H9 (cell line): Measurements from ENCODE around the gene ANKRD23. TPM values are rescaled to one million over a fixed set of nuclear protein-coding genes. Genes with fewer than 3 reads are reported as not detected.

Source experiments
- DNase-seq: peaks from one replicate; pipeline ENCODE4 v3.0.0-alpha.2; 2017
- H2AFZ ChIP-seq: one replicate; pipeline ENCODE4 v1.6.1; 2013; ENCODE audit warnings: mild to moderate bottlenecking, low read length, control low read depth, moderate library complexity
- H2AK5ac ChIP-seq: 2 replicates; pipeline ENCODE4 v1.6.1; 2013; ENCODE audit warnings: low read length, control low read depth, mixed read lengths; ENCODE audit not compliant: insufficient read length
- H2BK120ac ChIP-seq: one replicate; pipeline ENCODE4 v1.6.1; 2013; ENCODE audit warnings: low read depth, mild to moderate bottlenecking, low read length, control low read depth, inconsistent platforms; ENCODE audit not compliant: poor library complexity, severe bottlenecking
- H2BK12ac ChIP-seq: 2 replicates; pipeline ENCODE4 v1.6.1; 2013; ENCODE audit warnings: low read length, control low read depth, mixed read lengths, low read depth; ENCODE audit not compliant: insufficient read length
- H2BK15ac ChIP-seq: 2 replicates; pipeline ENCODE4 v1.6.1; 2013; ENCODE audit warnings: low read depth, low read length, control low read depth
- H2BK20ac ChIP-seq: one replicate; pipeline ENCODE4 v1.6.1; 2013; ENCODE audit warnings: low read depth, mild to moderate bottlenecking, low read length, control low read depth, inconsistent platforms; ENCODE audit not compliant: poor library complexity, severe bottlenecking
- H2BK5ac ChIP-seq: 2 replicates; pipeline ENCODE4 v1.6.1; 2013; ENCODE audit warnings: low read length, control low read depth, mixed read lengths; ENCODE audit not compliant: insufficient read length
- H3K14ac ChIP-seq: 2 replicates; pipeline ENCODE4 v1.6.1; 2013; ENCODE audit warnings: low read length, control low read depth; ENCODE audit not compliant: insufficient read depth
- H3K18ac ChIP-seq: 2 replicates; pipeline ENCODE4 v1.6.1; 2013; ENCODE audit warnings: low read depth, mild to moderate bottlenecking, mixed read lengths, low read length, control low read depth; ENCODE audit not compliant: insufficient read length
- H3K23ac ChIP-seq: 2 replicates; pipeline ENCODE4 v1.6.1; 2013; ENCODE audit warnings: low read length, control low read depth, mixed read lengths, low read depth; ENCODE audit not compliant: insufficient read length
- H3K23me2 ChIP-seq: 2 replicates; pipeline ENCODE4 v1.6.1; 2013; ENCODE audit warnings: low read depth, mild to moderate bottlenecking, mixed read lengths, low read length, control low read depth; ENCODE audit not compliant: insufficient read length, poor library complexity, severe bottlenecking
- H3K27ac ChIP-seq: 2 replicates; pipeline ENCODE4 v1.5.1; 2013; ENCODE audit warnings: low read length, control low read depth, mixed read lengths, low read depth; ENCODE audit not compliant: insufficient read length
- H3K27me3 ChIP-seq: 2 replicates; pipeline ENCODE4 v1.6.1; 2013; ENCODE audit warnings: low read length, control low read depth, inconsistent platforms; ENCODE audit not compliant: insufficient read depth
- H3K4ac ChIP-seq: 2 replicates; pipeline ENCODE4 v1.6.1; 2013; ENCODE audit warnings: low read depth, mild to moderate bottlenecking, control low read depth, inconsistent platforms, low read length, moderate library complexity
- H3K4me1 ChIP-seq: 2 replicates; pipeline ENCODE4 v1.6.1; 2013; ENCODE audit warnings: low read length, control low read depth, inconsistent platforms; ENCODE audit not compliant: insufficient read depth
- H3K4me2 ChIP-seq: 2 replicates; pipeline ENCODE4 v1.6.1; 2013; ENCODE audit warnings: low read length, control low read depth, mixed read lengths; ENCODE audit not compliant: insufficient read length, insufficient read depth
- H3K56ac ChIP-seq: 2 replicates; pipeline ENCODE4 v1.6.1; 2013; ENCODE audit warnings: low read depth, mild to moderate bottlenecking, mixed read lengths, low read length, control low read depth; ENCODE audit not compliant: insufficient read length
- H3K79me1 ChIP-seq: 2 replicates; pipeline ENCODE4 v1.6.1; 2013; ENCODE audit warnings: low read depth, mild to moderate bottlenecking, moderate library complexity, low read length, control low read depth, inconsistent platforms; ENCODE audit not compliant: insufficient read depth, poor library complexity, severe bottlenecking
- H3K79me2 ChIP-seq: 2 replicates; pipeline ENCODE4 v1.6.1; 2013; ENCODE audit warnings: low read length, control low read depth, inconsistent platforms; ENCODE audit not compliant: insufficient read depth
- H3K9ac ChIP-seq: 2 replicates; pipeline ENCODE4 v1.6.1; 2013; ENCODE audit warnings: low read length, control low read depth, mixed read lengths; ENCODE audit not compliant: insufficient read length; ENCODE audit errors: extremely low read depth
- H3K9me3 ChIP-seq: one replicate; pipeline ENCODE4 v1.6.1; 2013; ENCODE audit warnings: low read depth, low read length, inconsistent platforms; ENCODE audit not compliant: control insufficient read depth
- H3T11ph ChIP-seq: one replicate; pipeline ENCODE4 v1.6.1; 2013; ENCODE audit warnings: mild to moderate bottlenecking, low read length, control low read depth, inconsistent platforms
- H4K20me1 ChIP-seq: one replicate; pipeline ENCODE4 v1.6.1; 2013; ENCODE audit not compliant: control insufficient read depth, insufficient read length, insufficient read depth
- H4K5ac ChIP-seq: 2 replicates; pipeline ENCODE4 v1.6.1; 2013; ENCODE audit warnings: low read depth, mild to moderate bottlenecking, mixed read lengths, low read length, control low read depth; ENCODE audit not compliant: insufficient read length
- H4K8ac ChIP-seq: replicated peaks from 2 replicates; pipeline ENCODE4 v1.6.1; 2013; ENCODE audit warnings: low read length, control low read depth, mixed read lengths, low read depth; ENCODE audit not compliant: insufficient read length
- H4K91ac ChIP-seq: 2 replicates; pipeline ENCODE4 v1.6.1; 2013; ENCODE audit warnings: low read depth, mild to moderate bottlenecking, moderate library complexity, mixed read lengths, low read length, control low read depth; ENCODE audit not compliant: insufficient read length
- H3K27ac Mint-ChIP-seq, 3 experiments: 2 replicates in 2 of 3; 3 replicates in 1 of 3; pipeline ENCODE4 v1.8.0; 2020 to 2021; ENCODE audit warnings: mixed read lengths in 3 of 3, mild to moderate bottlenecking in 1 of 3, moderate library complexity in 1 of 3
- H3K27me3 Mint-ChIP-seq: 2 replicates; pipeline ENCODE4 v1.8.0; 2021; ENCODE audit warnings: low read depth, mild to moderate bottlenecking, moderate library complexity, mixed read lengths
- H3K36me3 Mint-ChIP-seq, 3 experiments: 2 replicates in 2 of 3; 3 replicates in 1 of 3; pipeline ENCODE4 v1.8.0; 2020 to 2021; ENCODE audit warnings: low read depth in 3 of 3, mixed read lengths in 3 of 3; ENCODE audit not compliant: insufficient read depth in 1 of 3
- H3K4me1 Mint-ChIP-seq, 2 experiments: 2 replicates each; pipeline ENCODE4 v1.8.0; 2020; ENCODE audit warnings: mixed read lengths in 2 of 2
- H3K4me3 Mint-ChIP-seq, 2 experiments: 2 replicates in 1 of 2; 3 replicates in 1 of 2; pipeline ENCODE4 v1.8.0; 2020 to 2021; ENCODE audit warnings: mild to moderate bottlenecking in 2 of 2, mixed read lengths in 2 of 2, moderate library complexity in 1 of 2
- H3K9me3 Mint-ChIP-seq, 2 experiments: 2 replicates in 1 of 2; 3 replicates in 1 of 2; pipeline ENCODE4 v1.8.0; 2020; ENCODE audit warnings: mild to moderate bottlenecking in 2 of 2, mixed read lengths in 2 of 2, moderate library complexity in 1 of 2
- WGBS: extraction: QIAGEN DNeasy Blood & Tissue Kit; methylation state at CpG from one replicate; pipeline ENCODE4 v1.1.7; 2013; ENCODE audit warnings: missing lambda C conversion rate, low lambda C conversion rate, mixed read lengths; ENCODE audit not compliant: insufficient read length; ENCODE audit errors: extremely low coverage; 5-methylcytosine and 5-hydroxymethylcytosine counted together
- total RNA-seq: library from RNA; stranded (reverse); gene quantifications from 2 replicates; pipeline ENCODE4 v1.2.1, GENCODE V29; 2021
- TF ChIP-seq, protein P1 (sequence below): fragments of 200-600 bp; sonication (generic); conservative IDR thresholded peaks from 3 replicates; pipeline ENCODE4 v1.8.0; 2021; ENCODE audit warnings: antibody characterized with exemption, mild to moderate bottlenecking

ANKRD23 gene
- total RNA-seq, 1 experiment from 2014 or later, result 2.4 TPM

DNA sequence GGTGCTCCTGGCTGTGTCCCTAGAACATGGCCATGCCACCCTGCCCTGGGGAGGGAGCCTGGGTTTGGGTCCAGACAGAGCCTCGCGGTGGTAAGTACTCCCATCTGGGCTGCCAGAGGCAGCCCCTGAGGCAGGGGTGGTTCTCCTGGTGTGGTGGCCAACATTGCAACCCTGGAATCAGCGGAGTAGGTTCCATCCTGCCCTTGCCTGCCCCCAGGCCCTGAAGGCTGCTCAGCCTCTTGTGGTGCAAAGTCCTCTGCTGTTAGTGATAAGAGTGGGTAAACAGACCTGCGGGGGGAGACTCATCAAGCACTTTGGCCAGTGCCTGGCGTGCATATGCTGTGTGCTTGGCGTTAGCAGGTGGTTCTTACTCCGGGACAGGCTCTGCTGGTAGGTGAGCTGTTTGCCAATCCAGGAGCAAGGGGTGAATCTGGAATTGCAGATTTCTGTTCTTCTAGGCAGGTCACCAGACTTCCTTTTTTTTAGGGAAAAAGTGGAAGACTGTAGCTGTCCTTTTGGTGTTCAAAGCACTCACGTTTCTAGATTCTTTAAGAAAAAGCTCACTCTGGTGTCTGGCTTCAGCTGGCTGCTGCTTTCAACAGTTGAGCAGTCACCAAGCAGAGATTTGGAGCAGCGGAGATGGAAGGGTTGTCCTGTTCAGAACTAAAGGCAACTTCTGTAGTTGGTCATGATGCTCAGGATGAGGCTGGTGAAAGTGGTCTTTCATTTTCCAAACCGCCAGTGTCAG lies 24.5 kb downstream of the ANKRD23 start:
- H3K23me2 ChIP-seq, result peaks cover 7% of the 10 kb centered on the region
- TF ChIP-seq, protein P1, sequence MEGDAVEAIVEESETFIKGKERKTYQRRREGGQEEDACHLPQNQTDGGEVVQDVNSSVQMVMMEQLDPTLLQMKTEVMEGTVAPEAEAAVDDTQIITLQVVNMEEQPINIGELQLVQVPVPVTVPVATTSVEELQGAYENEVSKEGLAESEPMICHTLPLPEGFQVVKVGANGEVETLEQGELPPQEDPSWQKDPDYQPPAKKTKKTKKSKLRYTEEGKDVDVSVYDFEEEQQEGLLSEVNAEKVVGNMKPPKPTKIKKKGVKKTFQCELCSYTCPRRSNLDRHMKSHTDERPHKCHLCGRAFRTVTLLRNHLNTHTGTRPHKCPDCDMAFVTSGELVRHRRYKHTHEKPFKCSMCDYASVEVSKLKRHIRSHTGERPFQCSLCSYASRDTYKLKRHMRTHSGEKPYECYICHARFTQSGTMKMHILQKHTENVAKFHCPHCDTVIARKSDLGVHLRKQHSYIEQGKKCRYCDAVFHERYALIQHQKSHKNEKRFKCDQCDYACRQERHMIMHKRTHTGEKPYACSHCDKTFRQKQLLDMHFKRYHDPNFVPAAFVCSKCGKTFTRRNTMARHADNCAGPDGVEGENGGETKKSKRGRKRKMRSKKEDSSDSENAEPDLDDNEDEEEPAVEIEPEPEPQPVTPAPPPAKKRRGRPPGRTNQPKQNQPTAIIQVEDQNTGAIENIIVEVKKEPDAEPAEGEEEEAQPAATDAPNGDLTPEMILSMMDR, result no peak
- no peak overlapping the region for H2BK120ac ChIP-seq
- peaks cover 5% of the 10 kb centered on the region for H3K79me1 ChIP-seq
- H3K79me2 ChIP-seq, result peaks cover 5% of the 10 kb centered on the region; the same call in 1 of the 2 replicates
- DNase-seq, result peak; percentile 47
- peaks cover 46 to 49% of the 10 kb centered on the region in 2 experiments for H3K4me1 Mint-ChIP-seq
- H3K14ac ChIP-seq, result no peak overlapping the region
- no peaks in the 10 kb centered on the region; a peak in 1 of 5 replicates for H3K9me3 Mint-ChIP-seq
- no peak overlapping the region for H4K8ac ChIP-seq
- peaks cover 3% of the 10 kb centered on the region; the same call in 1 of the 2 replicates for H3K4me1 ChIP-seq
- H3K18ac ChIP-seq, result no peak overlapping the region
- no peak overlapping the region for H2BK12ac ChIP-seq
- H3K9ac ChIP-seq, result no peak overlapping the region
- no CpG with 5 or more reads among the region's 10 CpGs for WGBS
- no peak overlapping the region for H4K5ac ChIP-seq
- no peak overlapping the region for H3K4me2 ChIP-seq
- H2AFZ ChIP-seq, result no peak overlapping the region
- no peak overlapping the region for H2AK5ac ChIP-seq
- peaks cover 2% of the 10 kb centered on the region for H4K20me1 ChIP-seq
- H2BK5ac ChIP-seq, result no peak overlapping the region
- no peaks in the 10 kb centered on the region for H3K27me3 ChIP-seq
- peaks cover 1% of the 10 kb centered on the region; the same call in 1 of the 2 replicates for H3K27me3 Mint-ChIP-seq
- peak overlapping the region in 2 of 3 experiments; percentile 10 to 31; a peak in 1 of 7 replicates for H3K27ac Mint-ChIP-seq
- H3K56ac ChIP-seq, result no peak overlapping the region
- no peaks in the 10 kb centered on the region for H3K9me3 ChIP-seq
- peak overlapping the region; percentile 78 to 88 for H3K4me3 Mint-ChIP-seq
- H3T11ph ChIP-seq, result no peak overlapping the region
- H3K36me3 Mint-ChIP-seq, result peaks cover 16 to 45% (median 39%) of the 10 kb centered on the region in 3 experiments
- no peak overlapping the region for H3K27ac ChIP-seq
- H2BK20ac ChIP-seq, result no peak overlapping the region
- H3K23ac ChIP-seq, result no peak overlapping the region
- no peak overlapping the region for H4K91ac ChIP-seq
- no peak overlapping the region for H3K4ac ChIP-seq
- H2BK15ac ChIP-seq, result no peak overlapping the region
